ENCODE data around the gene ATP9A. TPM values are rescaled to one million over a fixed set of nuclear protein-coding genes. Genes with fewer than 3 reads are reported as not detected.

ATP9A gene
- total RNA-seq, 1 experiment from 2014 or later: 16.8 TPM

- ChIA-PET POLR2A (no interaction called here), RAD21 (ENCODE audit: low non-redundant PET in 1 of 2, low total read pairs in 2 of 2, uncharacterized antibody in 2 of 2, unreplicated experiment in 2 of 2) (no interaction called here), CTCF (no interaction called here)
- no peak overlapping the region for H2AFZ ChIP-seq (ENCODE audit: low read depth, low read length, poor library complexity, severe bottlenecking)
- no peak overlapping the region for H3K27ac ChIP-seq (ENCODE audit: low read depth, low read length)
- no TSS peak for BruUV-seq (replicated peaks)
- H3K79me2 ChIP-seq (ENCODE audit: insufficient read depth, low read length): no peaks in the 10 kb centered on the region
- H3K4me3 ChIP-seq (replicated peaks in 1 of 2; ENCODE audit: low read depth in 1 of 2, low read length in 2 of 2): no peak overlapping the region
- H3K9me3 ChIP-seq (ENCODE audit: control insufficient read depth in 1 of 2, insufficient read depth in 1 of 2, low read depth in 1 of 2, low read length in 2 of 2): no peaks in the 10 kb centered on the region
- no peaks in the 10 kb centered on the region for H3K36me3 ChIP-seq (ENCODE audit: control insufficient read depth in 1 of 2, insufficient read depth in 2 of 2, low read length in 2 of 2)
- ATAC-seq (no peak), DNase-seq (ENCODE audit: low read depth, low spot score) (no peak)
- H3K27me3 ChIP-seq (ENCODE audit: insufficient read depth, low read length): no peaks in the 10 kb centered on the region
- TF ChIP-seq SRF (IDR thresholded peaks at IDR 0.05; ENCODE audit: low read depth): no peak
- no peak for TF ChIP-seq TCF7L2 (IDR thresholded peaks at IDR 0.05; ENCODE audit: borderline replicate concordance, extremely low read depth, insufficient read depth, insufficient read length)
- TF ChIP-seq ELF1 (IDR thresholded peaks at IDR 0.05; ENCODE audit: borderline replicate concordance, low read depth): no peak
- no peak for TF ChIP-seq ZNF274 (IDR thresholded peaks at IDR 0.05; ENCODE audit: low read depth, low read length)
- no peak for TF ChIP-seq SP1 (IDR thresholded peaks at IDR 0.05; ENCODE audit: low read depth)
- TF ChIP-seq MAX (IDR thresholded peaks at IDR 0.05): no peak
- TF ChIP-seq RAD21 (IDR thresholded peaks at IDR 0.05; ENCODE audit: low read depth): no peak
- TF ChIP-seq POLR2A (IDR thresholded peaks at IDR 0.05; ENCODE audit: borderline replicate concordance, extremely low read depth, insufficient read depth, insufficient read length): no peak
- TF ChIP-seq ZFX (IDR thresholded peaks at IDR 0.05): no peak
- TF ChIP-seq ZBTB33 (IDR thresholded peaks at IDR 0.05; ENCODE audit: extremely low read depth, insufficient replicate concordance, low read length): no peak
- no peak for TF ChIP-seq REST (IDR thresholded peaks at IDR 0.05; ENCODE audit: low read depth)
- no peak for TF ChIP-seq EZH2phosphoT487 (IDR thresholded peaks at IDR 0.05; ENCODE audit: borderline replicate concordance)
- TF ChIP-seq CTCF (IDR thresholded peaks at IDR 0.05 in 2 of 3, conservative IDR thresholded peaks at IDR 0.05 in 1 of 3; ENCODE audit: borderline replicate concordance in 1 of 3, insufficient read depth in 1 of 3, low read depth in 2 of 3, low read length in 2 of 3): no peak
- no peak for TF ChIP-seq JUND (IDR thresholded peaks at IDR 0.05)
- TF ChIP-seq POLR2AphosphoS5 (IDR thresholded peaks at IDR 0.05; ENCODE audit: low read depth, low read length): no peak
- no peaks in the 10 kb centered on the region for H4K20me1 ChIP-seq (ENCODE audit: insufficient read depth)
- no peak overlapping the region for H3K9ac ChIP-seq (ENCODE audit: low read length)
- intact Hi-C loops (cut with micrococcal nuclease): no loop called here
- H3K9me2 ChIP-seq (ENCODE audit: insufficient read depth): no peaks in the 10 kb centered on the region
- peaks cover 2 to 4% of the 10 kb centered on the region in 2 experiments; a peak in 3 of 4 replicates for H3K4me1 ChIP-seq (ENCODE audit: control insufficient read depth in 1 of 2, insufficient read depth in 2 of 2, low read length in 2 of 2)
- H3K4me2 ChIP-seq (ENCODE audit: low read length): no peak overlapping the region
These were observed 168.2 kb downstream of the ATP9A start for GRCh38 chr20:51600016-51600420.

Data from HCT116 (cell line).